IPS-18c (cell line): ENCODE data around the gene CCDC144A.
"Not testable (repeated sequence)": the region's sequence is repeated elsewhere in the genome, so short reads cannot be mapped to it uniquely, and the experiment has no call there.

Experiments
- H3K4me3 ChIP-seq: 2 replicates; pipeline ENCODE4 v1.7.0; 2013; ENCODE audit warnings: low read depth, mild to moderate bottlenecking, low read length, moderate library complexity; ENCODE audit not compliant: insufficient read depth
- H3K9me3 ChIP-seq: one replicate; pipeline ENCODE4 v1.6.1; 2013; ENCODE audit warnings: mild to moderate bottlenecking, low read length, moderate library complexity; ENCODE audit not compliant: control insufficient read depth, insufficient read depth

The CCDC144A gene

GRCh38 chr17:16746571-16746970, 56.5 kb downstream of the CCDC144A start:
- not testable (repeated sequence) for H3K9me3 ChIP-seq, H3K4me3 ChIP-seq

GRCh38 chr17:16750515-16750914, 60.5 kb downstream of the CCDC144A start:
- H3K4me3 ChIP-seq, H3K9me3 ChIP-seq: not testable (repeated sequence)

DNA sequence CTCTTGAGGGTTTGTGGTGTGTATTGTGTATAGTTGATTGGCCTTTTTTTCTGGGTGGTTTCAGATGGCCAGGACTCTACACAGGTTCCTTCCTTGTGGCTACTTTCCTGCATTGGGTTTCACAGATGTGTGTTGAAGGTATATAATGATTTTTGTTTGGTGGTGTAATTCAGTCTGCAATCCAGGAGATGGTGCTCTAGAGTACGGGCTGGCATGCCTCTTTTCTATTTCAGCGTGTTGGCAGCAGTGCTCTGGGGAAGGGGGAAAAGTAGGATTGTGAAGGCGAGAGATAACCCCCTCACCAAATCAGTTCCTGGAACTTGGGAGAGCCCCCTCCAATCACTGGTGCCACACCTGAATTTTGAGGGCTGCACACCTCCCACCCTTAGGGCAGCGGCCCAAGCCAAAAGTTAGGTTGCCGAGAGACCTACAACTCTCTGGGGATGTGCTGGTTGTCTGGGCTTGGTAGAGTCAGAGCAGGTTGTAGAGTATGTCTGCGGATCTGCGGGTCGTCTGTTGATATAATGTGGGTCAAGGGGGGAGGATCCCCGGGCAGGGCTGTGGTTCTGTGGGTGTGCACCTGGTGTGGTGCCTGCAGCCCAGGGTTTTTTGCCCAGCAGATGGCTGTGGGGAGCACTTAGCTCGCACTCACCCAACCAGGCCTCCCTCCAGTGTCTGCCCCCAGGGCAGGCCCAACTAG, 61.3 kb downstream of the CCDC144A start:
- not testable (repeated sequence) for H3K9me3 ChIP-seq, H3K4me3 ChIP-seq

DNA sequence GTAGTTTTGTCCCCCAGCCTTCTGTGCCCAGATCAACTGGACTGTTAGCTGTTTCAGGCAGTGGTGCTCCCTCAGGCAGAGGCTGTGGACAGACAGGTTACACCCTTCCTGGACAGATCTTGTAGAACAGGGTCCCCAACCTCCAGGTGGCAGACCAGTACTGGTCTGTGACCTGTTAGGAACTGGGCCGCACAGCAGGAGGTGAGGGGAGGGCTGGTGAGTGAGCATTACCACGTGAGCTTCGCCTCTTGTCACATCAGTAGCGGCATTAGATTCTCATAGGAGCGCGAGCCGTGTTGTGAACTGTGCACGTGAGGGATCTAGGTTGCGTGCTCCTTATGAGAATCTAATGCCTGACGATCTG, 61.9 kb downstream of the CCDC144A start:
- H3K4me3 ChIP-seq, H3K9me3 ChIP-seq: not testable (repeated sequence)

DNA sequence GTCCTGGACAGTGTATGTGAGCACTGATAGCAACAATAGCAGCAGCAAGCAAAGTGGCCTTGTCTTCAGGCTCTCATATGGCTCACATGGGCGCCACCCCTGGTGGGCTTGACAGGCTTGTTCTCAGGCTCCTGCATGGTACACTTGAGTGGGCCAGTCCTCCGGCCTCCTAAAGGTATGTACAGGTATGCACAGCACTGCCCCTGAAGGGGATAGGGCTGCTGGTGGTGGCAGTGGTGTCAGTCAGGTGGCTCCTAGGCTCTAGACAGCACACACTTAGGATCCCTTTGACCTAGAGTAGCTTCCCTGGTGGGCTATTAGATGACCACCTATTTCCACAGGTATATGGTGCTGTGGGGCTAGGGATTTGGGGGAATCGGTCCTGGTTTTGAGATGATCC, 67.5 kb downstream of the CCDC144A start:
- H3K9me3 ChIP-seq, H3K4me3 ChIP-seq: not testable (repeated sequence)

DNA sequence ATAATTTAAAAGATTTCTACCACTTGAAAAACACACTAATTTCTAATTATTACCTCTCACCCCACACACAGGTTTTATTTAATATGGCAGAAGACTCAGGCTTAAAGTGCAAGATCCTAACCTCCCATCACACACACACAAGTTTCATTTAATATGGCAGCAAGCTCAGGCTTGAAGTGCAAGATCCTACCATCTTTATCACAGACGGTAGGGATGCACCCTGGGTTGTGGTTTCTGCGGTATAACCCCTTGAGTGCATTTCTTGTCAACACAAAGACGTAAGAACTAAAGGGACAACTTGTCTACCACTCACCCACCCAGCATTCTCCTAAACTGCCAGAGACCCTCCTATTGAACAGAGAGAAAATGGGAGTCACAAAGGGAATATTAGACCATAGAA, 68.1 kb downstream of the CCDC144A start:
- H3K4me3 ChIP-seq, H3K9me3 ChIP-seq: not testable (repeated sequence)

DNA sequence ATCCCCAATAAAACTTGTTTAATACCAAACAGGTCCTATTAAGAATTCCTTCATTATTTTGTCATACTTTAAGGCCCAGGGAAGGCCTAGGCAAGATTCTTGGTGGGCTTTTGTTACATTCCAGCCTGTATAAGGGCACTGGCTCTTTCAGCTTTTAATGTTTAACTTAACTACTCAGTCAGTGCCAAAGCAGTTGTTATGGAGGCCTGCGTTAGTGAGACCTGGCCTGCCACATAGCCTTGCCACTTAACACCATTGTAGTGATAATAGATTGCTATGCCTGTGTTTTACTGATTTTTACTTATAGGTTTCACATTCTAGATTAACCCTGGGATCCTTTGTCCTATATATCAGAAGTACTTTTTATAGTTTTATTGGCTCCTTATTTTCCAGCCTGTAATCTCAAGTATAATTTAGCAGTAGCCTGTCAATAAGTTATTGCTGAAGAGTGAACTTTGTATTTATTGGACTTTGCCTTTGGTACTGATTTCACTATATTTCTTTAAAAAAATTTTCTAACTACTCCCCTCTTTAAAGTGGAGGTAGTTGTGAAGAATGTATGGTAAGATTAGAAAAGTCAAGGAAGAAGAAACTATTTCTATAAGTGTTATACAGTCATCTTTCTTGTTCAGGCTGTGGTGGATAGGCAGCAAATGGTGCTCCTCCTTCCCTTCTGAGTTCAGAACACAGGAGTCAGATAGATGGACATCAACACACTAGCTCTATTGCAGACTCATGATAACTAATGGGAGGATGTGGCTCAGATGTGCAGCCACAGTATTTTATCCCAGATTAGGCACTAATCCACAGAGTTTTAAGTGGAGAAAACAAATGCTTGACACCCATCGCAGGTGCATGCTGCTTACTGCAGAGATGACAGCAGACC, 78.5 kb downstream of the CCDC144A start:
- not testable (repeated sequence) for H3K4me3 ChIP-seq, H3K9me3 ChIP-seq

- H3K4me3 ChIP-seq, H3K9me3 ChIP-seq: not testable (repeated sequence)
Observed at GRCh38 chr17:16772394-16773145, 82.5 kb downstream of the CCDC144A start.

- not testable (repeated sequence) for H3K4me3 ChIP-seq, H3K9me3 ChIP-seq
Observed at GRCh38 chr17:16773146-16773522, 83.1 kb downstream of the CCDC144A start.

- not testable (repeated sequence) for H3K4me3 ChIP-seq, H3K9me3 ChIP-seq
Observed at GRCh38 chr17:16787851-16788250, 97.8 kb downstream of the CCDC144A start.

DNA sequence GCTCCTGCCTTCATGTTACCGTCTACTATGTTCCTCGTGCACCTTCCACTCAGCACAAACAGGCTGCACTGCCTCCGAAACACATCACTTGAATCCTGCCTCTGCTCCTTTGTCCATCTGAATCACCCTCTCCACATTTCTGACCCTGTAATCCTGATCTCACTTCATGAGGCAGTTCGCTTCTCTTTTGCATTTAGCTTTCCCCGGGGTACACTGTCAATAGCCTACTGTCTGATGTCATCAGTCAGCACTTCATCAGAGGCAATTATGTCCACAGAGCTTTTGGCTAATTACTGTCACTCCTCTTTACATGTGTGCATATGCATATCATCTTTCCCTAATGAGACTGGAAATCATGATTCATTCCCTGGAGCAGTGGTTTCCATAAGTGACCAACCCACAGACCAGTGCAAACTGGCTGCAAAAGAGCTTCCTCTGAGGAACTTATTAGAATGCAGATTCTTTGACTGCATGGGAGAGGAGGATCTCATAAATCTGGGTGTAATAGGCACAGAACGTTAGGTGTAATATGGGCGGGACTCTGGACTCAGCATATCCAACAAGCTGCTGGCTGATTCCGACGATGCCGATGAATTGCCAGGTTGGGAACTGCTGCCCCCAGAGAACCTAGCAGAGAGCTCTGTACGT, 99.0 kb downstream of the CCDC144A start:
- H3K4me3 ChIP-seq, H3K9me3 ChIP-seq: not testable (repeated sequence)

- not testable (repeated sequence) for H3K4me3 ChIP-seq, H3K9me3 ChIP-seq
Observed at GRCh38 chr17:16789622-16790021, 99.6 kb downstream of the CCDC144A start.

GRCh38 chr17:16790313-16790871, 100.4 kb downstream of the CCDC144A start:
- H3K4me3 ChIP-seq, H3K9me3 ChIP-seq: not testable (repeated sequence)

DNA sequence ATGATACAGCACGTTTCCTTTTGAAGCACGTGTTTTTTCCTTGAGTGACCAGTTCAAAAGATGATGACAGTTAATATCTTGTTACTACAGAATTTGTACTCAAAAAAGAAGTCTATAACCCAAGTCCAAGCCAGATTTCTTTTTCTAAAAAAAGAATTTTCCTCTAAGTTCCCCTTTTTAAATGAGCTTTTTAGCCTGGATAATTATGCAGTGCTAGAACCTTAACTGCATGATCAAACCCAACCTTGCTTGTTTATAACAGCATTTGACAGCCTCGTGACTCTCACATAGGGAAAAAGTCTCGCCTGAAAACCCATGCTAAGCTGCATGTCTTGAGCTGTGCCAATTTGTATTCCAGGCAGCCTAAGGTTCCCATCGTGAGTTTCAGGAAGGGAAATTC, 104.2 kb downstream of the CCDC144A start:
- not testable (repeated sequence) for H3K4me3 ChIP-seq, H3K9me3 ChIP-seq

DNA sequence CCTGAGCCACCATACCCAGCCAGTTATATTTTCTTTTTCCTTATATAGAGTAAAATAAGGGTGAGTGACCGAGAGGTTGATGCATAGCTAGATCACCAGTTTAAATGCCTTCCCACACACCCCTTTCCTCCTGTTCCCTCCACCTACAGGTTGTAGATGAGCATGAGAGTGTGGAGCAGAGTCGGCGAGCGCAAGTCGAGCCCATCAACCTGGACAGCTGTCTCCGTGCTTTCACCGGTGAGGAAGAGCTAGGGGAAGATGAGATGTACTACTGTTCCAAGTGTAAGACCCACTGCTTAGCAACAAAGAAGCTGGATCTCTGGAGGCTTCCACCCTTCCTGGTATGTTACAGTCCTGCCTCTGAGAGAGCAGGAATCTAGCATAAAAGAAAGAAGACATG, 105.9 kb downstream of the CCDC144A start:
- not testable (repeated sequence) for H3K9me3 ChIP-seq, H3K4me3 ChIP-seq

DNA sequence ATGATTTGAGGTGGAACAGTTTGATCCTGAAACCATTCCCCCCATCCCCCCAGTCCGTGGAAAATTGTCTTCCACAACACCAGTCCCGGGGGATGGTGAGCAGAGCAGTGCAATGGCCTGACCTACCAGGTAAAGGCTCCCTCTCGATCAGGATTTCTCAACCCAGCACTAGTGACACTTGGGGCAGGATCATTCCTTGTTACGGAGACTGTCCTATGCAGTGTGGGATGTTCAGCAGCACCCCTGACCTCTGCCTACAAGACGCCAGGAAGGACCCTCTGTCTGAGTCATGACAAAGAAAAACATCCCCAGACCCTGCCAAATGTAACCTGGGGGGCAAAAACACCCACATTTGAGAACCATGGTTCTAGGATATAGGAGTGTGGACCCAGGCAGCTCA, 114.8 kb downstream of the CCDC144A start:
- H3K9me3 ChIP-seq, H3K4me3 ChIP-seq: not testable (repeated sequence)

DNA sequence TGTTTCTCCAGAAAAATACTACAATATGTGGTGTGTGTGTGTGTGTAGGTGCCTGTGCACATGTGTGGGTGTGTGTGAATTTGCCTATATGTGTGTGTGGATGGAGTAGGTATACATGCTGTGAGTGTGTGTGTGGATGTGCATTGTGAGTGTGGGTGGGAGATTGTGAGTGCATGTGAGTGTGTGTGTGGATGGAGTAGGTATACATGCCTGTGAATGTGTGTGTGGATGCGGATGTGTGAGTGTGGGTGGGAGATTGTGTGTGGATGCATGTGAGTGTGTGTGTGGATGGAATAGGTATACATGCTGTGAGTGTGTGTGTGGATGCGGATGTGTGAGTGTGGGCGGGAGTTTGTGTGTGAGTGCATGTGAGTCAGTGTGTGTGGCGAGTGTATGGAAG, 116.6 kb downstream of the CCDC144A start:
- not testable (repeated sequence) for H3K9me3 ChIP-seq, H3K4me3 ChIP-seq
